Measurements from ENCODE around the gene GALNT2.

GALNT2 gene

DNA sequence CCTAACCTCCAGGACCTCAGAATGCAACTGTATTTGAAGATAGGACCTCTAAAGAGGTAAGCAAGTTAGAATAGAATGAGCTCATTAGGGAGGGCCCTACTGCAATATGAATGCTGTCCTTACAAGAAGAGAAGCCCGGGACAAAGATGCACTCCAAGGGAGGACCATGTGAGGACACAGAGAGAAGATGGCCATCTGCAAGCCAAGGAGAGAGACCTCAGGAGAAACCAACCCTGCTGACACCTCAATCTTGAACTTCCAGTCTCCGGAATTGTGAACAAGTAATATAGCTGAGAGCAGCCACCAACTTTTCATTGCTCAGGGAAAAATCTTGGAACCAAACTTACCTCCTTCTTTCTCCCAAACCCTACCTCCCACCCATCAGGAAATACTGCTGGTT is 15.0 kb upstream of the GALNT2 start:
- DNase-seq: no peak

DNA sequence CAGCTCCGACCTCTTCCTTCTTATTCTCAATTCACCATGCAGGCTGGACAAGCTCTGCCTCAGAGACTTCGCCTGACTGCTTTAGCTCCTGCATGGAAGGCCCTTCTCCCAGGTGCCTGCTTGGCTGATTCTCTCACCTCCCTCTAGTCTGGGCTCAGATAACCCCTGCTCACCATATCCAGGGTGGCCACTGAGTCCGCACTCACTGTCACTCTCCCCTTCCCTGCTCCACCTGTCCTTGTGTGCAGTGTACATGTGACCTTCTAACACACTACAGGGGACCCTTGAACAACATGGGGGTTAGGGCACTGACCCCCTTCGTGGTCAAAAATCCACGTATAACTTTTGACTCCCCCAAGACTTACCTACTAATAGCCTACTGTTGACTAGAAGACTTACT is 14.4 kb upstream of the GALNT2 start:
- no peak for DNase-seq

DNA sequence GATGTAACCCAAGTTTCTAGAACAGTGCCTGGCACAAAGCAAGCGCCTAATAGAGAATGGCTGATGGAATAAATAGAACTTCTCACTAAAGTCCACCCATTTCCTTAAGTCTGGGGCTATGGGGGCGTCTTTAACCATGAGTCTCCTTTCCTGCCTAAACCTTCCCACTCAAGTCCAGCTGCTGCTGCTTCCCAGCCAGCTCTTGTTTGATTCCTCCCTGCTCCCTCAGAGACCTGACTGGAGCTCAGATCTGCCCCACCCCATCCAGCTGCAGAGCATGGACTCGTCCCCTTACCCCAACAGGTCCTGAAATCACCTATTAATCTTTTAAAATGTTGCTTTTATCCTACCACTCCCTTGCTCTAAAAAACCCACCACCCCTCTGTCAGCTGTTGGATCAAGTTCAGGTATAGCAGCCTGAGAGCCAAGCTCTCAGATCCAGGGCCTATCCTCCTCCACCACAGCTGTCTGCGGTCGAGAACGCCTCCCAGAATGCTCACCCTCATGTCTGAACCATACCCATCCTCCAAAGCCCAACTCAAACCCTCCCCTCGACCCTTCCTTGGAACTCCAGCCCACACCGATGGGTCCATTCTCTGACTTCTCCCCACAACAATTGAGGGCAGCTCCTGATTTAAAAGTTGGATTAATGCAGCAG is 12.8 kb upstream of the GALNT2 start:
- no peak for DNase-seq

DNA sequence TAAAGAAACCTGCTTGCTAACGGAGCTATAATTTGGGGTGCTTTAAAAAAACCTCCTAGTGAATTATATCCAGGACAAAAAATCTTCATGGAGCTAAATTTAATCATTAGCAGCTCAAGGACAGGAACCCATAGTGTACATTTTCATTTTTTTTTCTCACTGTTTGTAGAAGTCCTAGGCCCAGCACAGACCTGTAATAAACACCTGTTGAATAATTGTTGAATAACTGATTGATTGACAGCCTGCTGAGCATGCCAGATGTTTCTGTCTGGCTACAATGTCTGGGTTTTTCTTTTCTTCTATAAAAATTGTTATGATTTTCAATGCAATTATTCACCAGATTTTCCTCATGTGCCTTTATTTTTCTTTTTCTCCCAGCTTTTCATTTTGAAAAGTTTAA is 10.9 kb upstream of the GALNT2 start:
- no peak for DNase-seq

DNA sequence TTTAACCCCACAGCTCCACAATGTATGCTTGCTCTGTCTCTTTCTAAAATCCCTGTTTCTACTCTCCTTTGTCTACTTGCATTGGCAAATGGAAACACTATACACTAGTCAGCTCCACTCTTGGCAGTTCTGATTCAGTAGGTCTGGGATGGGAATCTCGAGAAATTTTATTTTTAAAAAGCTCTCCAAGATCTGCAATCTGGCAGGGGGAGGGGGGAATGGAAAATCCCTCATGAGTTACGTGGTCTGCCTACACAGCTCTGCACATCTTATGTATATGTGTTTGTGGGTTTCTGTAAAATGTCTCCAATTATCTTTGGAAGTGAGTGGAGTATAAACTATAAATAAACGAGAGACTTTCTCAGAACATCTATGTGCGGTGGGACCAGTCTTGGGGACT is 9.9 kb upstream of the GALNT2 start:
- DNase-seq: no peak

DNA sequence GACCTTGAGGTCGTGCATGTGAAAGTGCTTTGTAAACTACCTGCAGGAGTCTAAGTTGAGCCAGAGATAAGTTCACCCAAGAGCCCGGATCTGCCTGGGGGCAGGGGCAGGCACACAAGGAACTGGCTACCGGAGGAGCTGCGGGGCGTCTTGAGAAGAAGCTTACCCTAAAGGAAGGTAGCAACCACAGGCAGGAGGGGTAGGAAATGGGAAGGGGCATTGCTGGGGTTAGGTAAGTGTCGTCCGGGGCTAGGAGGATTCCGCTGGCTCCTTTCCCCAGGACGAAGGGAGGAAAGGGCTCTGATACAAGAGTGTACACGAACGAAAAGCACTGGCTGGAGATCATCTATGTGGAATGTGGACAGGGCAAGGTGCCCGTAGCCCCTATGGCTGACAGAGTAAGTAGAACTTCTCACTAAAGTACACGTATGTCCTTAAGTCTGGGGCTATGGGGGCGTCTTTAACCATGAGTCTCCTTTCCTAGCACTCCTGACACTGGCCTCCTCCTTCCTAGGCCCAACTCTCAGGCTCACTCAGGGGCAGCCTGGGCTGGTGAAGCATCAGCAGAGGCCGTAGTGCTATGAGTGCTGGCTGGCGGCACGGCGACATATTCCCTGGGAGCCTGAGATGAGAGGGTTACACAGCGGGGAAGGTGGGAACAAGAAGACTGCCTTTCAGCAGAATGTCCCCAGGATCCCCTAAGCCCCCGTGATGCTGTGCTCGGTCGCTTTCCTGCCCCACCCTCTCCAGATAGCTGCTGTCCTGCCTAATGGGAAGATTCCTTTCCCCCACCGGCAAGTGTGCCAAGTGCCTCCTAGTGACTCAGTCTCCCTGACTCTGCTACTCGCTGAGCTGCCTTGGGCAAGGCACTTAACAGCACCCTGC is 9.1 kb upstream of the GALNT2 start:
- DNase-seq: no peak

DNA sequence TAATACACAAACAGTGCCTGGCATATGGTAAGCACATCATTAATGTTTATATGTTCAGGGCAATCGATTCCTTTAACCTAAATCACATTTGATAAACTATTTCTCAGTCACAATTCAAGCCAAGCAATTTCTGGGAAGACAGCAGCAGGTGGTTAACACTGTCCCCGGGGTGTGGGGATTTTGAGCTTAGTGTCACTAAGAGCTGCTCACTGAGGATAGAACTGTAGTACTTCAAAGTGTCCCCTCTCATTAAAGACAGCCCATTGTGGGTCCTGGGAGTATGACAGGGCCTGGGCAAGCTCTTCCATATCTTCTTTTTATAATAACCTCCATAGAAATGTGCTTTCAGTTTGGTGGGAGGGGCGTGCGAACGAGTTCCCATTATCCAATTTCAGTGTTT is 8.4 kb upstream of the GALNT2 start:
- no peak for DNase-seq

DNA sequence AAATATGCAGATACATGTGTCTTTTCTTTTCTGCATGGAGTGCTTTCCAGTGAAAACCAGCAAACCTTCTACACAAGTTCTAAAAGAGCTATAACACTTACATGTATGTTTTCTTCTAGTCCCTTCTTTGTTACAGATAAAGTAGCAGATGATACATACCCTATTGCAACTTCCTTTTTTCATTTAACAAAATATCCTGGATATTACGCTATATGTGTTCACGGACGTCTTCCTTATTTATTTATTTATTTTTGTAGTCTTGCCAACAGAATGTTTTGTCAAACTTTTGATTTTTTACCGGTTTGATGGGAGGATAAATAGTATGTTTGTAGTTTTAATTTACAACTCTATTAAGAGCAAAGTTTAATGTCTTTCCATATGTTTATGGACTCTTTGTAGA is 5.2 kb upstream of the GALNT2 start:
- no peak for DNase-seq

DNA sequence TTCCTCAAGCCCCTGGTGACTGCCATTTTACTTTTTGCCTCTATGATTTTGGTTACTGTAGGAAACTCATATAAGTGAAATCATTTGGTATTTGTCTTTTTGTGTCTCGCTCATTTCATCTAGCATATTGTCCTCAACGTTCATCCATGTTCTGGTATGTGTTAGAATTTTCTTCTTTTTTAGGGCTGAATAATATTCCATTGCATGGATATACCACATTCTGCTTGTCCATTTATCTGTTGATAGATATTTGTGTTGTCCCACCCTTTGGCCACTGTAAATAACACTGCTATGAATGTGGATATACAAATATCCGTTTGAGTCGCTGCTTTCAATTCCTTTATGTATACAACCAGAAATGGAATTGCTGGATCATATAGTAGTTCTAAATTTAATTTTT is 4.5 kb upstream of the GALNT2 start:
- no peak for DNase-seq

DNA sequence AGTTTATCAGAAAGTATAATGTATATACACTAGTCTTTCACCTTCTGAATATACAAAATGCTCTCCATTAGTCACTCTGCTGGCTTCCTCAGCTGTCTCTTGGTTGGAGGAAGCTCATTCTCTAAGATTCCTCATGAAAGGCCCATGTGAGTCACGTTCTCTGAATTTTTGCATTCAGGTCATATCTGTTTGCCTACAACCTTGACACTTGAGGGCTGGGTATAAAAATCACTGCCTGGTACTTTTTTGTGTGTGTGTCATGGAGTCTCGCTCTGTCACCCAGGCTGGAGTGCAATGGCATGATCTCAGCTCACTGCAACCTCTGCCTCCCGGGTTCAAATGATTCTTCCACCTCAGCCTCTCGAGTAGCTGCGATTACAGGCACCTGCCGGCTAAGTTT is 2.8 kb upstream of the GALNT2 start:
- DNase-seq: no peak

DNA sequence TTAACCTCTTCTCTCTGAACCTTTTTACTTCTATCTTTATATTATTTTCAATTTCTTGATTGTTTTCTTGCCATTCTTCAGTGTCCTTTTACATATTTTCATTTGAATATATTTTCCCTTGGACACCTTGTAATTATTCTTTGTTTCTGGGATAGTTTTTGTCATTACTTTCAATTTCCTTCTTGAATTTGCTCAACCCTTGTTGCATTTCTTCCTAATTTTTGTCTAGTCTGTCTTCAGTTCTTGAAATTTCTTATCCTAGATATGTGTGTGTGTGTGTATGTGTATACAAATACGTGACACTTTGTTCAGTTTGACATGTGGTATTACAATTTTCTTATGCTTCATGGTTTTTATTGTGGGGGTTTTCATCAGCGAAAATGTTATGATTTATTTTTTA is 1.9 kb upstream of the GALNT2 start:
- no peak for DNase-seq

DNA sequence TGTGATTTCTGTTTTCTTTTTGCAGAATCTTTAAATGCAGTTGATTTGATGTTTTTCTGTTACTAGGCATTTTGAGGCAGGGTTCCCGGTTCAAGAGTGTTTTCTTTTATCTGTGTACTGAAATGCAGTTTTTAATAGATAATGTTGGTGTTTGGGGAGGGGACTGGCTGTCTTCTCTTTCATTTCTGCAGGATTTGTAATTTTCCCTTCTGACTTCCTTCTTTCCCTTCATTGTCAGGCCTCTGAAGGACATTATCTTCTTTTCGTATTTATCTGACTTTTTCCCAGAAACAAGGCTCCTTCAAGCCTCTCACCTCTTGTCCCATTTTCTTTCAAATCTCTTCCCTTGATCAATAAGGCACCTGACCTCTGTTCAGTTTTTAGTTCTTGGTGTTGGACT is 1.5 kb upstream of the GALNT2 start:
- DNase-seq: no peak

DNA sequence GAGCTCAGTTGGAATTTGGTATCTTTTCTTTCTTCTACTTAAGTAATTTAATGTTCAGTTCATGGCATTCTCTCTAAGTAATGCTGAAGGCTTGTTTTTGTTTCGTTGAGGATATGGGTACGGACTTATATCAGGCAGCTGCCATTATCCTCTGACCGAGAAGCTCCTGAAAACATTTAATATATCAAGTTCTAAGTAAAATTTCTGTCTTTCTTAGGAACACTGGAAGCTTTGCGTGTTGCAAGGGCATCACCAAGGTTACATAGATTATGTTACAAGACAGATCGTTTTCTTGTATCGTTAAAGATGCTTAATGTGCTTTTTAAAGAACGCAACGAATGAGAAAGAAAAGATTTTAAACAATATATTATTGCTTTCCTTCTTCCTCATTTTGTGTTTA is 1.0 kb upstream of the GALNT2 start:
- DNase-seq: no peak

DNA sequence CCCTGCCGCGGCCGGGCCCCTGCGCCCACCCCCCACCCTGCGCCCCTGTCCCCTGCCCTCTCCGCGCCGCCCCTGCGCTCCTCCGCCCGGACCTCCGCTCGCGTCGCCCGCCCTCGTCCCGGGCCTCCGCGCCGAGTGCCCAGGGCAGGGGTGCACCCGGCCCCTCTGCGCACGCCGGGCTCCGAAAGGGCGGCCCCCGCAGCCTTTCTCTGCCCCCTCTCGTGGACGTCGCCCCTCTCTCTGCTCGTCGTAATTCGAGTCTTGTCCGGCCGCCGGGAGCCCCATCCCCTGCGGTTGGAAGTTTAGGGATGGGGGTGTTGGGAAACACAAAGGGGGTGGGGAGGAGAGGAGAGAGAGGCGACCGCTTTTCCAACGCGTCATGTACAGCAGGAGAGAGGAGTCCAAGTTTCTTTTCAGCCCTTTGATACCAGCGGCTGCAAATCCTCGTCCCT is 407 bp downstream of the GALNT2 start:
- DNase-seq: no peak

DNA sequence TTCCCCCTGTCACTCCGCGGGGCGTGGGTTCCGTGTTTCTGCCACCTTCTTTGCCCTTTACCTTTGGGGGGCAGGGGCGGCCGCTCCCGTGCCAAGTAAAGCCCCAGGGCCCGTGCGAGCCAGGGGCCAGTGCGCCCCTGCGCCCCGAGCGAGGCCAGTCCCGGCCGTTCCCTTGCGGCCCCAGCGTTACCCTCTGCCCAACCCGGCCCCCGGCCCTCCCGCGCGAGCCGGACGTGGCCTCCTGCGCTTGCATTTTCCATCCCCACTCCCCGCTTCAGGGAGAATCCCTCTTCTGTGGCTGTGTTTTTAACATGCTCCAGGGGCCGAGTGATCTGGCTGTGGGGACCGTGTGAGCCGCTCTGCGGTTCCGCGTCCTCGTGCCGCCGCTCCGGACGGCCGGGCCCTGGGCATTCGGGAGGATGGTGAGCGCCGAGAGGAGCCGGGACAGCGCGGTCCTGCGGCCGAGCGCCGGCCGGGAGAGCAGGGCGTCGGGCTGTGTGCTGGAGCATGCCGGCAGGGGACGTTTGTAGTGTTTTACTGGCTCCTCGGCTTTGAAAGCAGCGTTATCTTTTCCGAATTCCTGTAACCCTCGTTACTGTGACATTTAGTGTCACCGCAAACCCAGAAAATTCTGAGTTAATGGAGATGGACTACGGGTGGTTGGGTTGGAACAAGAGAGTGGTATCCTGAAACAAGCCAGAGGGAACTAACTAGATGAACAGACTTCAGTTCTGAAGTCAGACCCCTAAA is 1.0 kb downstream of the GALNT2 start:
- DNase-seq: no peak

DNA sequence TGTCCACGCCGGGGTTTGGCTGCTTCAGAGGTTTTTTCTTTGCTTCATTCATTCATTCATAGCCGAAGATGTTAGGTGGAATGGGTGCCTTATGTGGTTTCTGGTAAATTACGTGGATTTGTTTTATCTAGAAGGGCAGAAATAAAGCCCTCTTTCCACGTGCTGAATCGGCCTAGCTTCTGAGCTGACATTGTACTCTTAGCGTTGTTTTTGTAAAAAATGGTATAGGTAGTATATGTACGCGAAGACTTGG is 1.5 kb downstream of the GALNT2 start:
- no peak for DNase-seq

DNA sequence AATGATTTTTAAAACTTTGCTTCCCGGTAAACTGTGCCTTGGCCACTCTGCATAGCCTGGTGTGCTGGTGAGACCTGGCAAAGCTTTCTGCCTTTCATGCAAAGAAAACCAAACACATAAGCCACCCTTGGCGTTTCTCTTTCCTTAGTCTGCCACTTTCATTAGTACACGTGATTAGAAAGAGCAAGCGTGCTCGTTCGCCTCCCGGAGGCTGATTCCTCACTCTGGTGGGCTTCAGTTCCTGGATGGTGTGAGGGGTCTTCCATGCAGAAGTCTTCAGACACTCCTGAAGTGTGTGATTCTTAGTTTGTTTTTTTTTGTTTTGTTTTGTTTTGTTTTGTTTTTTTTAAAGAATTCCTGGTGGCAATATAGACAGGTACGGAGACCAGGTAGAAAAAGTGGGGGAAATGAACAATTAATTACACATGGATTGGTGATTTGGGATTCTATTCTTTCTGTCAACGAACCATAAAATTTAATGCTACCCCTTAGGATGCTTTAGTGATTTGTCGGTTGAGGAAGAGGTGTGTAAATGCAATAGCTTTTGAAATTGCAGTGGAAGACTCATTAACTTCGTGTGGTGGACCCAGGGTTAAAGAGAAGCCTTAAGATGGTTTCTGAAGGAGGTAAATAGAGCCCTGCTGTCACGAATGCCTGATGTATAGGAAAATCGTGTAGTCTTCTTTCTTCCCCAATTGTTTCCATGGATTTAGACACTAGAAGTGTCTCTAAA is 2.1 kb downstream of the GALNT2 start:
- DNase-seq: no peak

DNA sequence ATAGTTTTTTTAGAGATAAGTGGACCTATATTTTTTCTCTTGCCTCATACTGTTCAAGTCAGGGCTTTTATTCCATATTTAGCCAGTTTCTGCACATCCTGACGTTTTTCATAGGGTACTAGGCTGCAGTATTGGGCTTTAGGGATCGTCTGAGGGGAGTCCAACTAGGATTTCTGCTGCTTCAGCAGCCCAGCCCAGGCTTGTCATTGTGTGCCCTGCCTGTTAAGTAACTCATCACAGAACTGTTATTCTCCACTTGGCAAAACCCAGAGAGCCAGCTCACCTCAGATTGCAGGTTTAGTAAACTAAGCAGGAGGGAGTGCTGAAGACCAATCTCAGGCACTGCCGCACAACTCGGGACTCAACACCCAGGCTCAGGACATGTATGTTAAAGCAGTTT is 2.8 kb downstream of the GALNT2 start:
- DNase-seq: peak; percentile 4

DNA sequence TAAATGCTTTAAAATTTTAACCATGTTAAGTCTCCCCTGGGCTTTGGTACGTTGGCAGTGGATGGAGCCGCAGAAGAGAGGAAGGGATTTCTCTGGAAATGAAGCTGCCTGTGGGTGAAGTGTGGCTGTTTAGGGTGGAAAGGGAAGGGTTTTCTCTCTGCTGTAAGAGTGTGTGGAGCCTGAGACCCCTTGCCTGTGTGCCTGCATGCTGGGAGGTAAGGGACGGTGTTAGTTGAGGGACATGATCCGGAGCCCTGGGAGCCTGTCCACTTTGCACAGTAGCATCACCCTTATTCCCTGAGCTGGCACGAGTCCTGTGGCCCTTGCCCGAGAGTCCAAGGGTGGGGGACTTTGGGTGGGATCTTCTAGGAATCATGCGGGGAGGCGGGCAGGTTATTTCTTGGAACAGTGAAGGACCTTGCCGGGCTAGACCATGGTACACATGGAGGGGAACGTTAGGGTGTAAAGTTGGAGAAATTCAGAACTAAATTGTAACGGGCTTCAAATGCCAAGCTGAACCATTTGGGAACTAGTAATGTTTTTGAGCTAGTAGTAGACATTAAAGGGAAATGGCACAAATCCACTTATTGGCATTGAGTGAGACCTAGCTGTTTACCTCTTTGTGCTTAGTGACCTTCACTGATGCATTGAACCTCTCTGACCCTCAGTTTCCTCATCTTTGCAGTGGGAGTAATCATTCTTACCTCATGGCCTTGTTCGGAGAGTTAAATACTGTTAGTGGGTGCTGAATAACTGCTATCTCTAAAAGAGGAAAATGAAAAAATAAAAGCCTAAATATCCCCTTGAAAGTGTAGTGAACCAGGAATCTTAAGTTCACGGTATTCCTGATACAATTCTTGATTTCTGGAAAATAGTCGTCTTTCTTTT is 3.5 kb downstream of the GALNT2 start:
- no peak for DNase-seq

DNA sequence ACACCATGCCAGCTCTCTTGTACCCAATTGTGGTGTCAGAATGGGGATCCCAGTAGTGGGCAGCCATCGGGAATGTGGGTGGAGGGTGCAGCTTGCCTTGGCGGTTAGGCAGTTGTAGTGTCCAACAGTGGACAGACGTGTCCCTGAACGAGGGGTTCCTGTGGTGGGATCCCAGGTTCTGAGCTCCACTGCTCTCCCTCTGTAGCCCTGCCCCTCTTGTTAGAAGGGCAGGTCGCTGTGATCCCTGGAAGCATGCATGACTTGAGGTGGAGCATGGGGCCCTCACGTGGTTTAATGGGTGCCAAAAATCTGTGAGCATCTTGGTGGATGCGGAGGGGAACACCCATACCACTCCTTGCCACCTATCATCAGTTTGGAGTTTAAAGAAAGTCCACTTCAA is 4.3 kb downstream of the GALNT2 start:
- no peak for DNase-seq

DNA sequence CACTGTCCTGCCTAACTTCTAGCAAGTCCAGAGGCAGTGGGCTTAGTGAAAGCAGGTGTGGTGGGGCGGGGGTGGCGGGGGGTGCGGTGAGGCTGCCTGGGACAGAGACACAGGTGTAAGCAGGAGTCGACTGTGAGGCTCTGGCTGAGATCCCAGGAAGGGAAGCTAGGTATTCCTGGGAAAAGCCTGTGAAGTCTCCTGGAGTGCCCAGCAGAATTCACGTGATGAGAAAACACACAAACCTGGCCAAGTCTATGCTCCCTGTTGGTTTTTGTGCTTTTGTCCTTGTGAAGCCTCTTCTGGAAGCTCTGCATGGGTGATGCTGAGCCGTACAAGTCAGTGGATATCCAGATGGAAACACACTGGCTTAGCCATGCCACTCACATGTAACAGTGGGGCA is 5.3 kb downstream of the GALNT2 start:
- DNase-seq: peak; percentile 77

DNA sequence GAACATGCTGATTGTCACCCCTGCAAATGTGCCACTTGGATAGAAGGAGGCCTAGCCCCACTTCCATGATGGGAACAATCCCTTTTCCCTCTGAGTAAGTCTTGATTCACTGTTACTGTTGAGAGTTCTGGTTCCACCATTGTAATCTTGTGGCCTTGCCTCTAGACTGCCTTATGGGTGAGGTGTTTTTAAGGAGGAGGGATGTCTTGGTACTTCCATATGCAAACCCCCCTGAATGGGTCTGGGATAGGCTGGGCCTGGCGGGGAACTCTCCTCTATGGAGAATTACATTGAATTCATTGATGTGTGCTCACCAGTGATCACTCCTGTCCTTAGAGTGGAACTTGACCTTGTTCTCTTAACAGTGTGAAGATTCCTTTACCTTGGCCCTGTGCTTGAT is 5.8 kb downstream of the GALNT2 start:
- no peak for DNase-seq

Measured in NCI-H2029 treated with DMSO at 0.1 percent for 48 hours (cell line).